Measurements from ENCODE around the gene TFR2. TPM values are rescaled to one million over a fixed set of nuclear protein-coding genes. Genes with fewer than 3 reads are reported as not detected.

The TFR2 gene
- total and polyA plus RNA-seq, 2 donors = 0.69 to 0.81 TPM

- WGBS = 1% methylated on average over 70 of the region's 70 CpGs
- H3K27ac ChIP-seq (ENCODE audit: low read depth) = peak overlapping the region; percentile 59
- H3K4me1 ChIP-seq (ENCODE audit: insufficient read depth) = no peaks in the 10 kb centered on the region
- H3K36me3 ChIP-seq (ENCODE audit: insufficient read depth) = no peaks in the 10 kb centered on the region
- H3K4me3 ChIP-seq (ENCODE audit: low read depth, low read length) = peak overlapping the region; percentile 57
- no peak for DNase-seq (ENCODE audit: extremely low spot score)
Observed at GRCh38 chr7:100604028-100604975, 37.0 kb downstream of the TFR2 start.

- WGBS = 14% methylated on average over 10 of the region's 10 CpGs
- DNase-seq (ENCODE audit: extremely low spot score) = no peak
Observed at GRCh38 chr7:100603726-100604027, 37.7 kb downstream of the TFR2 start.

GRCh38 chr7:100602889-100603725 lies 38.2 kb downstream of the TFR2 start:
- DNase-seq (ENCODE audit: extremely low spot score) = no peak
- Histone ChIP-seq H3K4me3 (ENCODE audit: low read depth, low read length) (peak overlapping the region; percentile 57), H3K36me3 (ENCODE audit: insufficient read depth) (no peaks in the 10 kb centered on the region), H3K4me1 (ENCODE audit: insufficient read depth) (no peaks in the 10 kb centered on the region), H3K27ac (ENCODE audit: low read depth) (no peak overlapping the region)
- WGBS = 25% methylated on average over 21 of the region's 21 CpGs

More at GRCh38 chr7:100603726-100604027, 37.7 kb downstream of the TFR2 start:
- Histone ChIP-seq H3K36me3 (ENCODE audit: insufficient read depth) (no peaks in the 10 kb centered on the region), H3K27ac (ENCODE audit: low read depth) (peak overlapping the region; percentile 59), H3K4me3 (ENCODE audit: low read depth, low read length) (peak overlapping the region; percentile 57), H3K4me1 (ENCODE audit: insufficient read depth) (no peaks in the 10 kb centered on the region)

- Histone ChIP-seq H3K4me1 (ENCODE audit: insufficient read depth) (no peaks in the 10 kb centered on the region), H3K36me3 (ENCODE audit: insufficient read depth) (no peaks in the 10 kb centered on the region), H3K4me3 (ENCODE audit: low read depth, low read length) (no peak overlapping the region), H3K27ac (ENCODE audit: low read depth) (no peak overlapping the region)
- WGBS = 83% methylated on average over 9 of the region's 9 CpGs
- DNase-seq (ENCODE audit: extremely low spot score) = no peak
Observed at GRCh38 chr7:100600730-100601038, 40.7 kb downstream of the TFR2 start.

- Histone ChIP-seq H3K27ac (ENCODE audit: low read depth) (no peak overlapping the region), H3K4me3 (ENCODE audit: low read depth, low read length) (no peak overlapping the region), H3K36me3 (ENCODE audit: insufficient read depth) (no peaks in the 10 kb centered on the region), H3K4me1 (ENCODE audit: insufficient read depth) (no peaks in the 10 kb centered on the region)
- 77% methylated on average over 18 of the region's 18 CpGs for WGBS
- no peak for DNase-seq (ENCODE audit: extremely low spot score)
Observed at GRCh38 chr7:100599911-100600729, 41.2 kb downstream of the TFR2 start.

GRCh38 chr7:100598425-100598824 lies 42.9 kb downstream of the TFR2 start:
- DNase-seq (ENCODE audit: extremely low spot score) = no peak
- no peaks in the 10 kb centered on the region for H3K4me1 ChIP-seq (ENCODE audit: insufficient read depth)
- H3K4me3 ChIP-seq (ENCODE audit: low read depth, low read length) = no peak overlapping the region

GRCh38 chr7:100595188-100595587 lies 46.2 kb downstream of the TFR2 start:
- WGBS = 98% methylated on average over 7 of the region's 7 CpGs

More at GRCh38 chr7:100598425-100598824, 42.9 kb downstream of the TFR2 start:
- H3K36me3 ChIP-seq (ENCODE audit: insufficient read depth) = no peaks in the 10 kb centered on the region
- 91% methylated on average over 4 of the region's 4 CpGs for WGBS
- H3K27ac ChIP-seq (ENCODE audit: low read depth) = no peak overlapping the region

GRCh38 chr7:100591596-100591995 lies 49.8 kb downstream of the TFR2 start:
- DNase-seq (ENCODE audit: extremely low spot score) = no peak
- 95% methylated on average over 17 of the region's 17 CpGs for WGBS
- Histone ChIP-seq H3K4me3 (ENCODE audit: low read depth, low read length) (no peak overlapping the region), H3K27ac (ENCODE audit: low read depth) (no peak overlapping the region), H3K4me1 (ENCODE audit: insufficient read depth) (no peaks in the 10 kb centered on the region), H3K36me3 (ENCODE audit: insufficient read depth) (no peaks in the 10 kb centered on the region)

More at GRCh38 chr7:100595188-100595587, 46.2 kb downstream of the TFR2 start:
- H3K4me3 ChIP-seq (ENCODE audit: low read depth, low read length) = no peak overlapping the region
- H3K36me3 ChIP-seq (ENCODE audit: insufficient read depth) = no peaks in the 10 kb centered on the region
- H3K27ac ChIP-seq (ENCODE audit: low read depth) = no peak overlapping the region
- no peak for DNase-seq (ENCODE audit: extremely low spot score)
- no peaks in the 10 kb centered on the region for H3K4me1 ChIP-seq (ENCODE audit: insufficient read depth)

- WGBS = 29% methylated on average over 20 of the region's 20 CpGs
- Histone ChIP-seq H3K4me1 (ENCODE audit: insufficient read depth) (no peaks in the 10 kb centered on the region), H3K27ac (ENCODE audit: low read depth) (no peak overlapping the region), H3K4me3 (ENCODE audit: low read depth, low read length) (no peak overlapping the region), H3K36me3 (ENCODE audit: insufficient read depth) (no peaks in the 10 kb centered on the region)
- DNase-seq (ENCODE audit: extremely low spot score) = no peak
Observed at GRCh38 chr7:100590077-100590737, 51.1 kb downstream of the TFR2 start.

- no peak for DNase-seq (ENCODE audit: extremely low spot score)
- no peak overlapping the region for H3K27ac ChIP-seq (ENCODE audit: low read depth)
- no peaks in the 10 kb centered on the region for H3K4me1 ChIP-seq (ENCODE audit: insufficient read depth)
- no peaks in the 10 kb centered on the region for H3K36me3 ChIP-seq (ENCODE audit: insufficient read depth)
- WGBS = 33% methylated on average over 7 of the region's 7 CpGs
- H3K4me3 ChIP-seq (ENCODE audit: low read depth, low read length) = no peak overlapping the region
Observed at GRCh38 chr7:100589341-100589947, 51.9 kb downstream of the TFR2 start.

- Histone ChIP-seq H3K4me3 (ENCODE audit: low read depth, low read length) (no peak overlapping the region), H3K4me1 (ENCODE audit: insufficient read depth) (no peaks in the 10 kb centered on the region), H3K36me3 (ENCODE audit: insufficient read depth) (no peaks in the 10 kb centered on the region), H3K27ac (ENCODE audit: low read depth) (no peak overlapping the region)
- 87% methylated on average over 1 of the region's 1 CpG for WGBS
- DNase-seq (ENCODE audit: extremely low spot score) = no peak
Observed at GRCh38 chr7:100588438-100588837, 52.9 kb downstream of the TFR2 start.

- peak within 1 kb of the TSS; percentile 94 for H3K27ac ChIP-seq (ENCODE audit: low read depth)
- peak within 1 kb of the TSS; percentile 90 for H3K4me3 ChIP-seq (ENCODE audit: low read depth, low read length)
- H3K36me3 ChIP-seq (ENCODE audit: insufficient read depth) = no peaks in the 10 kb centered on the region
- under 1% methylated on average over 53 of the region's 53 CpGs for WGBS
- peak; percentile 99 for DNase-seq (ENCODE audit: extremely low spot score)
- H3K4me1 ChIP-seq (ENCODE audit: insufficient read depth) = no peaks in the 10 kb centered on the region
Observed at GRCh38 chr7:100586266-100587025, 54.9 kb downstream of the TFR2 start, which contains the start of gene FBXO24. FBXO24 (plus strand) TSS chr7:100586328; CDS start chr7:100586626, 298 bp downstream.

Measured in urinary bladder (tissue), 4 donors.